K562 (cell line): ENCODE results near the gene INPP5E. TPM values are rescaled to one million over a fixed set of nuclear protein-coding genes. Genes with fewer than 3 reads are reported as not detected.

ENCODE experiments used
- ATAC-seq: fragments of 200-7000 bp; cut with Tn5 transposase; 3 replicates; pipeline ENCODE4 v1.9.1; 2020; ENCODE audit warnings: moderate library complexity
- BruUV-seq: library from RNA; stranded (reverse); fragments of 400-500 nt; replicated peaks from 2 replicates; lab custom pipeline; 2021; lab: Mats Ljungman, UMichigan
- CTCF ChIA-PET: fragments of 300-600 bp; formaldehyde crosslinking; extraction: SDS; loops from one replicate; lab custom pipeline; 2021; ENCODE audit warnings: low intra/inter-chr PET ratio; lab: Yijun Ruan, JAX
- POLR2A ChIA-PET: fragments of 300-600, 350-650 bp; sonication (Branson Sonifier 250); formaldehyde crosslinking; extraction: SDS; loops from one replicate; lab custom pipeline; 2021; ENCODE audit warnings: antibody characterized with exemption, inconsistent platforms; lab: Yijun Ruan, JAX
- DNase-seq, 4 experiments: peaks; one replicate each; pipeline versions ENCODE4 v3.0.0 to v3.0.0-alpha.2; 2011 to 2018; ENCODE audit warnings: low spot score in 3 of 4, mixed read lengths in 3 of 4; ENCODE audit errors: extremely low read depth in 1 of 4
- FAIRE-seq: peaks from 2 replicates; lab custom pipeline; 2011; peaks lifted over from hg19 to GRCh38; lab: Jason Lieb, UNC
- H2AFZ ChIP-seq: 2 replicates; pipeline ENCODE4 v1.6.0; 2011; ENCODE audit warnings: low read depth, low read length, control low read depth, inconsistent platforms
- H3K27ac ChIP-seq: fragments of 200-600 bp; 3 replicates; pipeline ENCODE4 v1.8.0; 2011; ENCODE audit warnings: low read depth, mild to moderate bottlenecking, control low read depth, inconsistent platforms, low read length, moderate library complexity, mixed read lengths; ENCODE audit errors: extremely low read depth
- H3K27me3 ChIP-seq, 2 experiments: fragments of 300-600 bp in 1 of 2; 2 replicates in 1 of 2; 3 replicates in 1 of 2; pipeline versions ENCODE4 v1.6.0 to v1.8.0; 2011; ENCODE audit warnings: inconsistent platforms in 2 of 2, low read length in 2 of 2, mild to moderate bottlenecking in 1 of 2, mixed read lengths in 1 of 2, moderate library complexity in 1 of 2; ENCODE audit not compliant: control insufficient read depth in 2 of 2, insufficient read depth in 2 of 2
- H3K36me3 ChIP-seq: fragments of 300-600 bp; 3 replicates; pipeline ENCODE4 v1.8.0; 2011; ENCODE audit warnings: mild to moderate bottlenecking, low read length, inconsistent platforms; ENCODE audit not compliant: control insufficient read depth, insufficient read depth
- H3K4me1 ChIP-seq, 2 experiments: fragments of 200-600 bp in 1 of 2; replicated peaks in 1 of 2; 2 replicates in 1 of 2; 3 replicates in 1 of 2; pipeline versions ENCODE4 v1.5.1 to v1.8.0; 2011; ENCODE audit warnings: inconsistent platforms in 2 of 2, low read length in 2 of 2, mild to moderate bottlenecking in 1 of 2, mixed read lengths in 1 of 2, moderate library complexity in 1 of 2; ENCODE audit not compliant: control insufficient read depth in 2 of 2, insufficient read depth in 2 of 2
- H3K4me2 ChIP-seq: 2 replicates; pipeline ENCODE4 v1.6.1; 2011; ENCODE audit warnings: low read length, control low read depth, inconsistent platforms, mixed read lengths; ENCODE audit not compliant: insufficient read depth
- H3K4me3 ChIP-seq: fragments of 200-600 bp; sonication (generic), shearing (Covaris generic); 2 replicates; pipeline ENCODE4 v1.5.1; 2016; ENCODE audit warnings: control low read depth, inconsistent platforms
- H3K79me2 ChIP-seq: fragments of 200-600 bp; 3 replicates; pipeline ENCODE4 v1.8.0; 2011; ENCODE audit warnings: low read length, inconsistent platforms; ENCODE audit not compliant: control insufficient read depth, insufficient read depth
- H3K9ac ChIP-seq, 2 experiments: 2 replicates each; pipeline versions ENCODE4 v1.6.0 to v1.6.1; 2011; ENCODE audit warnings: low read depth in 2 of 2, low read length in 2 of 2, control low read depth in 1 of 2, inconsistent platforms in 1 of 2, mild to moderate bottlenecking in 1 of 2, mixed read lengths in 1 of 2; ENCODE audit not compliant: insufficient read depth in 1 of 2
- H3K9me1 ChIP-seq: one replicate; pipeline ENCODE4 v1.6.0; 2011; ENCODE audit warnings: inconsistent platforms, mild to moderate bottlenecking, low read length, moderate library complexity; ENCODE audit not compliant: control insufficient read depth, insufficient read depth
- H3K9me3 ChIP-seq: replicated peaks from 2 replicates; pipeline ENCODE4 v1.5.1; 2011; ENCODE audit warnings: low read depth, low read length, inconsistent platforms; ENCODE audit not compliant: control insufficient read depth, insufficient read depth
- H4K20me1 ChIP-seq: replicated peaks from 2 replicates; pipeline ENCODE4 v1.6.1; 2011; ENCODE audit warnings: low read length, inconsistent platforms, mixed read lengths; ENCODE audit not compliant: control insufficient read depth, insufficient read depth
- CHCHD3 ChIP-seq: fragments of 250-450 bp; sonication (Bioruptor Pico); IDR thresholded peaks from 2 replicates; pipeline ENCODE4 v2.1.2; 2022; ENCODE audit warnings: mild to moderate bottlenecking
- EP300 ChIP-seq: IDR thresholded peaks from 2 replicates; pipeline ENCODE4 v1.6.1; 2012; ENCODE audit warnings: low read length, improper control_type of control experiment
- HEY1 ChIP-seq: fragments of 250-450 bp; sonication (Bioruptor Pico); IDR thresholded peaks from 2 replicates; pipeline ENCODE4 v1.5.0; 2020; ENCODE audit warnings: mild to moderate bottlenecking, moderate library complexity, borderline replicate concordance
- TGIF2 ChIP-seq: sonication (generic); formaldehyde crosslinking; IDR thresholded peaks from 2 replicates; pipeline ENCODE4 v1.8.1; 2022; ENCODE audit warnings: mild to moderate bottlenecking, missing genetic modification reagents, moderate library complexity
- WGBS: fragments of 100-300 bp; shearing (Covaris generic); methylation state at CpG from one replicate; pipeline ENCODE4 v1.1.6; 2016; ENCODE audit warnings: low coverage, mixed read lengths; ENCODE audit not compliant: insufficient coverage; ENCODE audit errors: missing lambda C conversion rate; 5-methylcytosine and 5-hydroxymethylcytosine counted together
- in situ Hi-C: fragments of 300-500 bp; cut with MboI; formaldehyde crosslinking; loops from 4 replicates; pipeline ENCODE4 v1.15.0; 2018; ENCODE audit warnings: inconsistent platforms, mixed read lengths
- intact Hi-C: fragments of 100-400 bp; cut with micrococcal nuclease; formaldehyde crosslinking; loops from 2 replicates; pipeline ENCODE4 v1.14.2; 2022
- polyA plus RNA-seq, 8 experiments: library from polyadenylated mRNA; depleted of rRNA in 4 of 8; stranded (reverse) in 5 of 8; unstranded in 3 of 8; fragments of >200 nt; fragmentation: Nextera tagmentation in 2 of 8; fragmentation: Illumina TruSeq in 1 of 8; extraction: Ambion mirVana in 2 of 8; extraction: Trizol in 1 of 8; gene quantifications; 2 replicates each; pipeline versions ENCODE4 v1.2.1 to v1.2.3, GENCODE V29; 2011 to 2014; ENCODE audit warnings: inconsistent platforms in 1 of 8, missing spikeins in 1 of 8
- total RNA-seq, 7 experiments: library from RNA; depleted of rRNA in 6 of 7; stranded (reverse); fragments of >200 nt in 6 of 7; fragmentation: Illumina TruSeq in 2 of 7; extraction: Trizol in 2 of 7; gene quantifications; 2 replicates each; pipeline versions ENCODE4 v1.2.1 to v1.2.3, GENCODE V29; 2011 to 2021; ENCODE audit warnings: low replicate concordance in 1 of 7
- TF ChIP-seq, protein P1 (sequence below), 2 experiments: fragments of 200-800 bp in 1 of 2; sonication (Bioruptor generic) in 1 of 2; sonication (generic) in 1 of 2; formaldehyde crosslinking in 1 of 2; IDR thresholded peaks in 1 of 2; conservative IDR thresholded peaks in 1 of 2; 2 replicates each; pipeline versions ENCODE4 v1.5.0 to v1.6.1; 2016 to 2020; ENCODE audit warnings: missing compliant biosample characterization in 1 of 2, missing genetic modification characterization in 1 of 2, missing genetic modification reagents in 1 of 2
- TF ChIP-seq, protein P2 (sequence below): fragments of 250-450 bp; sonication (Bioruptor Pico); IDR thresholded peaks from 2 replicates; pipeline ENCODE4 v1.5.0; 2020; ENCODE audit warnings: mild to moderate bottlenecking
- TF ChIP-seq, protein P3 (sequence below): sonication (generic); formaldehyde crosslinking; IDR thresholded peaks from 2 replicates; pipeline ENCODE4 v1.8.0; 2022; ENCODE audit warnings: mild to moderate bottlenecking, low read depth, missing genetic modification reagents

INPP5E gene
- total and polyA plus RNA-seq, 9 of the 15 experiments (the other 6 are each of a cell fraction or from before 2014, with no cell fraction given), result 0.38 to 17.4 (median 4.9) TPM

DNA sequence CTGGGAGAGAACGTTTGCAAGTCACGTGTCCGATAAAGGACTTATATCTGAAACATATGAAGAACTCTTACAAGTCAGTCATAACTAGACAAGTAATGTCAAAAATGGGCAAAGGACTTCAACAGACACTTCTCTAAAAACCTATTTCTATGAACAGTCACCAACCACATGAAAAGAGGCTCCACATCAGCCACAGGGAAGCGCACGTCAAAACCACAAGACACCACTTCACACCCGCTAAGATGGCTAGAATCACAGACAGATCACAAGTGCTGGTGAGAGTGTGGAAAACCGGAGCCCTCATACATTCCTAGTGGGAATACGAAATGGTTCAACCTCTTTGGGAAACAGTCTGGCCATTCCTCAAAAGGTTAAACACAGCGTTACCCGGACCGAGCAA, 54.6 kb downstream of the INPP5E start:
- no peak overlapping the region for H3K4me3 ChIP-seq
- no peak overlapping the region for H3K4me2 ChIP-seq
- no peak for FAIRE-seq
- intact Hi-C loops, result no loop called here
- H3K79me2 ChIP-seq, result no peaks in the 10 kb centered on the region
- CTCF ChIA-PET, result no interaction called here
- TF ChIP-seq TGIF2 (CRISPR knock-in tag) (no peak), EP300 (no peak), HEY1 (no peak), CHCHD3 (CRISPR knock-in tag) (no peak)
- TF ChIP-seq, protein P1, sequence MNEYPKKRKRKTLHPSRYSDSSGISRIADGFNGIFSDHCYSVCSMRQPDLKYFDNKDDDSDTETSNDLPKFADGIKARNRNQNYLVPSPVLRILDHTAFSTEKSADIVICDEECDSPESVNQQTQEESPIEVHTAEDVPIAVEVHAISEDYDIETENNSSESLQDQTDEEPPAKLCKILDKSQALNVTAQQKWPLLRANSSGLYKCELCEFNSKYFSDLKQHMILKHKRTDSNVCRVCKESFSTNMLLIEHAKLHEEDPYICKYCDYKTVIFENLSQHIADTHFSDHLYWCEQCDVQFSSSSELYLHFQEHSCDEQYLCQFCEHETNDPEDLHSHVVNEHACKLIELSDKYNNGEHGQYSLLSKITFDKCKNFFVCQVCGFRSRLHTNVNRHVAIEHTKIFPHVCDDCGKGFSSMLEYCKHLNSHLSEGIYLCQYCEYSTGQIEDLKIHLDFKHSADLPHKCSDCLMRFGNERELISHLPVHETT (CRISPR knock-in tag; conservative IDR thresholded peaks at IDR 0.05 in 1 of 2, IDR thresholded peaks at IDR 0.05 in 1 of 2), result no peak
- TF ChIP-seq, protein P2, sequence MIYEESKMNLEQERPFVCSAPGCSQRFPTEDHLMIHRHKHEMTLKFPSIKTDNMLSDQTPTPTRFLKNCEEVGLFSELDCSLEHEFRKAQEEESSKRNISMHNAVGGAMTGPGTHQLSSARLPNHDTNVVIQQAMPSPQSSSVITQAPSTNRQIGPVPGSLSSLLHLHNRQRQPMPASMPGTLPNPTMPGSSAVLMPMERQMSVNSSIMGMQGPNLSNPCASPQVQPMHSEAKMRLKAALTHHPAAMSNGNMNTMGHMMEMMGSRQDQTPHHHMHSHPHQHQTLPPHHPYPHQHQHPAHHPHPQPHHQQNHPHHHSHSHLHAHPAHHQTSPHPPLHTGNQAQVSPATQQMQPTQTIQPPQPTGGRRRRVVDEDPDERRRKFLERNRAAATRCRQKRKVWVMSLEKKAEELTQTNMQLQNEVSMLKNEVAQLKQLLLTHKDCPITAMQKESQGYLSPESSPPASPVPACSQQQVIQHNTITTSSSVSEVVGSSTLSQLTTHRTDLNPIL (CRISPR knock-in tag), result no peak
- TF ChIP-seq, protein P3, sequence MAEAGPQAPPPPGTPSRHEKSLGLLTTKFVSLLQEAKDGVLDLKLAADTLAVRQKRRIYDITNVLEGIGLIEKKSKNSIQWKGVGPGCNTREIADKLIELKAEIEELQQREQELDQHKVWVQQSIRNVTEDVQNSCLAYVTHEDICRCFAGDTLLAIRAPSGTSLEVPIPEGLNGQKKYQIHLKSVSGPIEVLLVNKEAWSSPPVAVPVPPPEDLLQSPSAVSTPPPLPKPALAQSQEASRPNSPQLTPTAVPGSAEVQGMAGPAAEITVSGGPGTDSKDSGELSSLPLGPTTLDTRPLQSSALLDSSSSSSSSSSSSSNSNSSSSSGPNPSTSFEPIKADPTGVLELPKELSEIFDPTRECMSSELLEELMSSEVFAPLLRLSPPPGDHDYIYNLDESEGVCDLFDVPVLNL (CRISPR knock-in tag), result no peak
- WGBS, result 89% methylated on average over 11 of the region's 11 CpGs
- in situ Hi-C loops, result no loop called here
- no peak for ATAC-seq
- no peak overlapping the region for H2AFZ ChIP-seq
- H3K9ac ChIP-seq, result no peak overlapping the region
- H3K27ac ChIP-seq, result no peak overlapping the region
- peaks cover 95% of the 10 kb centered on the region; the same call in 2 of the 3 replicates for H3K36me3 ChIP-seq
- POLR2A ChIA-PET, result interaction anchor here (0.6 to 0.8 kb wide), 2 partner anchors 11 to 792 kb away, joined by 3 to 4 read pairs; partner anchors contain the start of gene CARD9
- no peaks in the 10 kb centered on the region for H3K27me3 ChIP-seq
- peaks cover 0 to 12% of the 10 kb centered on the region in 2 experiments; a peak in 1 of 5 replicates for H3K4me1 ChIP-seq
- no TSS peak for BruUV-seq
- no peaks in the 10 kb centered on the region for H3K9me1 ChIP-seq
- no peaks in the 10 kb centered on the region for H4K20me1 ChIP-seq
- DNase-seq, result no peak
- H3K9me3 ChIP-seq, result no peaks in the 10 kb centered on the region
